K562 (cell line): ENCODE measurements around the gene ZNF33A.

Experiments used
- CHD2 ChIP-seq: IDR thresholded peaks from 2 replicates; pipeline ENCODE4 v1.6.1; 2011; ENCODE audit warnings: low read depth, low read length
- EGR1 ChIP-seq: fragments of 450-650 bp; conservative IDR thresholded peaks from 2 replicates; pipeline ENCODE4 v1.6.1; 2017; ENCODE audit warnings: mild to moderate bottlenecking
- HBP1 ChIP-seq: fragments of 450-650 bp; formaldehyde crosslinking; IDR thresholded peaks from 2 replicates; pipeline ENCODE4 v1.4.0; 2022; ENCODE audit warnings: missing genetic modification characterization
- STAT6 ChIP-seq: sonication (generic); formaldehyde crosslinking; IDR thresholded peaks from 2 replicates; pipeline ENCODE4 v1.8.1; 2023; ENCODE audit warnings: mild to moderate bottlenecking, missing genetic modification reagents

DNA sequence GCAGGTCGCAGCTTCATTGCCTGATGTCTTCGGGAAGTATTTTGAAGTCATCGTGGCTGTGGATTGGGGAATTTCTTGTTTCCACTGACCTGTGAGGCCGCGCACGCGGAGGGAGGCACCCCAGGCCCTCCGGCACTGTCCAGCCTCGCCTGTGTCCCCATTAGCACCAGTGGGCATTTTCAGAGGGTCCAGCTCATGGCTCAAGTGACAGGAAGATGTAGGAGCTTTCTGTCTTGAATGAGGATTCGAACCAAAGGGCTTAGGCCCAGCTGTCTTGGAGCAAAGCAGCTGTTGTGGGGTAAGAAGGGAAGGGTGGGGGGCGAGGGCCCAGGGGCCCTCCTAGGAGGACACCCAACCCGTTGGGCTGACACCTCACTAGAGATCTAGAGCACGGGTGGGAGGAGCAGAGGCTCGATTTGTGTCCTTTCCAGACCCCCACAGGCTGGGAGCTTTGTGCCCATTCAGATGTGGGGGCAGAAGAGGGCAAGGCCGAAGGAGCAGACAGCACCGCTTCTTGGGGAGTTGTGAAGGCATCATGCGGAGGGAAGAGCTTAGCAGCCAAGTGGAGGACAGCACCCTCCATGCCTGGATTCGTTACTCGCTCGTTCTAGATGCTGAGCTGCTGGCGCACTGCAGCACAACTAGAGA is 84.6 kb downstream of the ZNF33A start:
- no peak for TF ChIP-seq HBP1 (CRISPR knock-in tag)
- TF ChIP-seq STAT6 (CRISPR knock-in tag): no peak
- TF ChIP-seq EGR1: no peak
- TF ChIP-seq CHD2: no peak
